Thyroid gland (tissue), 4 donors: ENCODE measurements around the gene SMC3. TPM values are rescaled to one million over a fixed set of nuclear protein-coding genes. Genes with fewer than 3 reads are reported as not detected.
"Not testable (repeated sequence)": the region's sequence is repeated elsewhere in the genome, so short reads cannot be mapped to it uniquely, and the experiment has no call there.

Experiments
- DNase-seq, 2 donors: peaks; one replicate each; pipeline ENCODE4 v3.0.0-alpha.2; 2019
- H3K27ac ChIP-seq, 3 donors: fragments of 200-600 bp; sonication (generic); 1 replicate in 2 of 3; 2 replicates in 1 of 3; pipeline ENCODE4 v1.5.1; 2016 to 2019; ENCODE audit warnings: mild to moderate bottlenecking in 1 of 3, moderate library complexity in 1 of 3
- H3K27me3 ChIP-seq: fragments of 200-600 bp; sonication (generic); one replicate; pipeline ENCODE4 v1.5.1; 2019
- H3K36me3 ChIP-seq, 2 donors: fragments of 200-600 bp; sonication (generic); one replicate each; pipeline ENCODE4 v1.5.1; 2016 to 2019
- H3K4me1 ChIP-seq, 2 donors: fragments of 200-600 bp; sonication (generic); one replicate each; pipeline ENCODE4 v1.5.1; 2017 to 2019
- H3K4me3 ChIP-seq, 3 donors: fragments of 200-600 bp; sonication (generic); replicated peaks in 1 of 3; 1 replicate in 2 of 3; 2 replicates in 1 of 3; pipeline ENCODE4 v1.5.1; 2016; ENCODE audit warnings: mild to moderate bottlenecking in 1 of 3
- H3K9me3 ChIP-seq: fragments of 200-600 bp; sonication (generic); one replicate; pipeline ENCODE4 v1.5.1; 2017
- CTCF ChIP-seq, 6 experiments: fragments of 200-600 bp in 3 of 6; fragments of 450-650 bp in 3 of 6; sonication (generic) in 3 of 6; IDR thresholded peaks; one replicate each; pipeline ENCODE4 v1.5.1; 2016 to 2019; ENCODE audit warnings: antibody characterized with exemption in 6 of 6, mild to moderate bottlenecking in 2 of 6, inconsistent platforms in 1 of 6, moderate library complexity in 1 of 6
- POLR2A ChIP-seq, 2 donors: fragments of 450-650 bp; IDR thresholded peaks; one replicate each; pipeline ENCODE4 v1.6.1; 2017; ENCODE audit warnings: antibody characterized with exemption in 2 of 2, mild to moderate bottlenecking in 2 of 2, moderate library complexity in 1 of 2
- WGBS, 2 donors: methylation state at CpG; one replicate each; pipeline ENCODE4 v1.1.5; 2017; 5-methylcytosine and 5-hydroxymethylcytosine counted together
- intact Hi-C: fragments of 100-400 bp; cut with DNase I; formaldehyde crosslinking; loops from one replicate; pipeline ENCODE4 v1.15.1; 2023
- total RNA-seq, 4 donors: library from RNA; depleted of rRNA; stranded (reverse); fragments of >200 nt; gene quantifications; one replicate each; pipeline ENCODE4 v1.2.3, GENCODE V29; 2016

Gene SMC3
- total RNA-seq, 4 donors from 2014 or later, result 28.5 to 38.2 (median 30.8) TPM

- DNase-seq, result peak; percentile 17 to 45
- 28 to 40% methylated on average over 6 of the region's 6 CpGs for WGBS, 2 donors
- Histone ChIP-seq H3K4me1 (peaks cover 11 to 12% of the 10 kb centered on the region in 2 donors), H3K36me3 (no peaks in the 10 kb centered on the region), H3K4me3 (no peak overlapping the region), H3K27me3 (no peaks in the 10 kb centered on the region), H3K9me3 (no peaks in the 10 kb centered on the region), H3K27ac (no peak overlapping the region)
- intact Hi-C loops, result no loop called here
- TF ChIP-seq POLR2A (IDR thresholded peaks at IDR 0.05), result no peak
- no peak for TF ChIP-seq CTCF (IDR thresholded peaks at IDR 0.05)
Observed at GRCh38 chr10:110529596-110530011, 37.9 kb upstream of the SMC3 start.

- H3K36me3 ChIP-seq, result no peaks in the 10 kb centered on the region
- H3K4me1 ChIP-seq, result peaks cover 11 to 12% of the 10 kb centered on the region in 2 donors
- WGBS, 2 donors, result 7 to 10% methylated on average over 33 to 34 of the region's 35 CpGs
- DNase-seq, result peak; percentile 51 to 53
- intact Hi-C loops, result no loop called here
- H3K27ac ChIP-seq, result no peak overlapping the region
- H3K27me3 ChIP-seq, result no peaks in the 10 kb centered on the region
- TF ChIP-seq POLR2A (IDR thresholded peaks at IDR 0.05), result no peak
- TF ChIP-seq CTCF (IDR thresholded peaks at IDR 0.05), result no peak
- peak overlapping the region in 1 of 3 donors; percentile 17 for H3K4me3 ChIP-seq
- H3K9me3 ChIP-seq, result no peaks in the 10 kb centered on the region
Observed at GRCh38 chr10:110530131-110530831, 37.2 kb upstream of the SMC3 start.

GRCh38 chr10:110531687-110532086 lies 35.8 kb upstream of the SMC3 start:
- Histone ChIP-seq H3K27me3 (no peaks in the 10 kb centered on the region), H3K9me3 (no peaks in the 10 kb centered on the region), H3K4me3 (no peak overlapping the region), H3K27ac (no peak overlapping the region), H3K36me3 (no peaks in the 10 kb centered on the region), H3K4me1 (peaks cover 11 to 12% of the 10 kb centered on the region in 2 donors)
- no peak for TF ChIP-seq POLR2A (IDR thresholded peaks at IDR 0.05)
- TF ChIP-seq CTCF (IDR thresholded peaks at IDR 0.05), result no peak
- 90 to 94% methylated on average over 2 of the region's 2 CpGs for WGBS, 2 donors
- intact Hi-C loops, result no loop called here
- DNase-seq, result no peak

- H3K36me3 ChIP-seq, H3K27ac ChIP-seq, H3K4me3 ChIP-seq, intact Hi-C loops, DNase-seq, H3K9me3 ChIP-seq, H3K27me3 ChIP-seq: not testable (repeated sequence)
- 76 to 88% methylated on average over 4 of the region's 4 CpGs for WGBS, 2 donors
- H3K4me1 ChIP-seq, result peaks cover 11 to 12% of the 10 kb centered on the region in 2 donors
Observed at GRCh38 chr10:110532628-110533027, 34.9 kb upstream of the SMC3 start.

- Histone ChIP-seq H3K27me3 (no peaks in the 10 kb centered on the region), H3K4me1 (peaks cover 11 to 12% of the 10 kb centered on the region in 2 donors), H3K36me3 (no peaks in the 10 kb centered on the region), H3K9me3 (no peaks in the 10 kb centered on the region), H3K4me3 (no peak overlapping the region), H3K27ac (no peak overlapping the region)
- no peak for DNase-seq
- WGBS, 2 donors, result 35 to 39% methylated on average over 3 of the region's 3 CpGs
- intact Hi-C loops, result no loop called here
- no peak for TF ChIP-seq CTCF (IDR thresholded peaks at IDR 0.05)
- TF ChIP-seq POLR2A (IDR thresholded peaks at IDR 0.05), result no peak
Observed at GRCh38 chr10:110533149-110533548, 34.3 kb upstream of the SMC3 start.
